Adipocyte (in vitro differentiated cells): ENCODE results near the gene CLTCL1.
A peak's percentile ranks its signal among the peaks of the same experiment; 100 is the strongest.

Experiments
- DNase-seq: peaks from one replicate; pipeline ENCODE4 v3.0.0-alpha.2; 2015; ENCODE audit warnings: low read depth
- H3K27me3 ChIP-seq: replicated peaks from 2 replicates; pipeline ENCODE4 v1.7.0; 2013; ENCODE audit warnings: mild to moderate bottlenecking, low read length, moderate library complexity; ENCODE audit not compliant: control insufficient read depth, insufficient read depth
- H3K36me3 ChIP-seq: 2 replicates; pipeline ENCODE4 v1.7.0; 2013; ENCODE audit warnings: low read length, mild to moderate bottlenecking, moderate library complexity; ENCODE audit not compliant: control insufficient read depth, insufficient read depth, severe bottlenecking
- H3K4me1 ChIP-seq: 2 replicates; pipeline ENCODE4 v1.7.0; 2013; ENCODE audit warnings: mild to moderate bottlenecking, low read length, moderate library complexity; ENCODE audit not compliant: control insufficient read depth, insufficient read depth
- H3K4me3 ChIP-seq: 2 replicates; pipeline ENCODE4 v1.7.0; 2013; ENCODE audit warnings: mild to moderate bottlenecking, low read length, moderate library complexity
- H3K9ac ChIP-seq: 2 replicates; pipeline ENCODE4 v1.7.0; 2013; ENCODE audit warnings: mild to moderate bottlenecking, low read length, moderate library complexity
- H3K9me3 ChIP-seq: 2 replicates; pipeline ENCODE4 v1.7.0; 2013; ENCODE audit warnings: mild to moderate bottlenecking, low read length, moderate library complexity; ENCODE audit not compliant: control insufficient read depth

Gene CLTCL1

GRCh38 chr22:19178657-19179496 lies 112.6 kb downstream of the CLTCL1 start, which contains the start of gene SLC25A1:
TSS of gene SLC25A1 (minus strand) at chr22:19178736. CDS start at chr22:19178673, 63 bp downstream.
- H3K4me3 ChIP-seq = peak within 1 kb of the TSS; percentile 85
- peak within 1 kb of the TSS; percentile 92 for H3K9ac ChIP-seq
- H3K9me3 ChIP-seq = no peaks in the 10 kb centered on the region
- H3K36me3 ChIP-seq = peaks cover 39% of the 10 kb centered on the region
- H3K4me1 ChIP-seq = peaks cover 42% of the 10 kb centered on the region
- peak; percentile 98 for DNase-seq
- H3K27me3 ChIP-seq = no peaks in the 10 kb centered on the region

- Histone ChIP-seq H3K27me3 (no peaks in the 10 kb centered on the region), H3K36me3 (peaks cover 35% of the 10 kb centered on the region), H3K9ac (peak overlapping the region; percentile 92), H3K4me1 (peaks cover 49% of the 10 kb centered on the region), H3K9me3 (no peaks in the 10 kb centered on the region), H3K4me3 (peak overlapping the region; percentile 85)
- DNase-seq = peak; percentile 76
Measured at GRCh38 chr22:19178065-19178656, 113.4 kb downstream of the CLTCL1 start.

- Histone ChIP-seq H3K9me3 (no peaks in the 10 kb centered on the region), H3K4me1 (peaks cover 57% of the 10 kb centered on the region), H3K4me3 (peak overlapping the region; percentile 85), H3K9ac (peak overlapping the region; percentile 92), H3K36me3 (peaks cover 29% of the 10 kb centered on the region), H3K27me3 (no peaks in the 10 kb centered on the region)
- peak; percentile 18 for DNase-seq
Measured at GRCh38 chr22:19177164-19178064, 114.1 kb downstream of the CLTCL1 start.

GRCh38 chr22:19176732-19177131 lies 114.8 kb downstream of the CLTCL1 start:
- Histone ChIP-seq H3K27me3 (no peaks in the 10 kb centered on the region), H3K4me1 (peaks cover 59% of the 10 kb centered on the region), H3K36me3 (peaks cover 22% of the 10 kb centered on the region), H3K4me3 (peak overlapping the region; percentile 85), H3K9ac (peak overlapping the region; percentile 92), H3K9me3 (no peaks in the 10 kb centered on the region)
- DNase-seq = no peak

GRCh38 chr22:19176175-19176643 lies 115.3 kb downstream of the CLTCL1 start:
- peaks cover 59% of the 10 kb centered on the region for H3K4me1 ChIP-seq
- peak overlapping the region; percentile 85 for H3K4me3 ChIP-seq
- DNase-seq = peak; percentile 4
- H3K9ac ChIP-seq = peak overlapping the region; percentile 92
- H3K36me3 ChIP-seq = peaks cover 22% of the 10 kb centered on the region
- no peaks in the 10 kb centered on the region for H3K27me3 ChIP-seq
- no peaks in the 10 kb centered on the region for H3K9me3 ChIP-seq

- Histone ChIP-seq H3K4me1 (peaks cover 63% of the 10 kb centered on the region), H3K4me3 (peak overlapping the region; percentile 85)
- DNase-seq = no peak
Measured at GRCh38 chr22:19175602-19176174, 115.8 kb downstream of the CLTCL1 start.

GRCh38 chr22:19175026-19175601 lies 116.4 kb downstream of the CLTCL1 start:
- Histone ChIP-seq H3K9ac (peak overlapping the region; percentile 62), H3K36me3 (peaks cover 17% of the 10 kb centered on the region), H3K4me3 (peak overlapping the region; percentile 7), H3K9me3 (no peaks in the 10 kb centered on the region), H3K4me1 (peaks cover 68% of the 10 kb centered on the region), H3K27me3 (no peaks in the 10 kb centered on the region)
- DNase-seq = no peak

More at GRCh38 chr22:19175602-19176174, 115.8 kb downstream of the CLTCL1 start:
- Histone ChIP-seq H3K9me3 (no peaks in the 10 kb centered on the region), H3K36me3 (peaks cover 17% of the 10 kb centered on the region), H3K9ac (peak overlapping the region; percentile 62), H3K27me3 (no peaks in the 10 kb centered on the region)

GRCh38 chr22:19174106-19175025 lies 117.2 kb downstream of the CLTCL1 start:
- Histone ChIP-seq H3K27me3 (no peaks in the 10 kb centered on the region), H3K9me3 (no peaks in the 10 kb centered on the region), H3K4me3 (peak overlapping the region; percentile 7), H3K36me3 (peaks cover 17% of the 10 kb centered on the region), H3K9ac (peak overlapping the region; percentile 98), H3K4me1 (peaks cover 63% of the 10 kb centered on the region)
- DNase-seq = peak; percentile 56

- peak; percentile 7 for DNase-seq
- peaks cover 60% of the 10 kb centered on the region for H3K4me1 ChIP-seq
- H3K4me3 ChIP-seq = peak overlapping the region; percentile 95
Measured at GRCh38 chr22:19173047-19174035, 118.2 kb downstream of the CLTCL1 start.

More at GRCh38 chr22:19173047-19174035, 118.2 kb downstream of the CLTCL1 start:
- peak overlapping the region; percentile 98 for H3K9ac ChIP-seq
- no peaks in the 10 kb centered on the region for H3K9me3 ChIP-seq
- H3K36me3 ChIP-seq = peaks cover 17% of the 10 kb centered on the region
- H3K27me3 ChIP-seq = peaks cover 8% of the 10 kb centered on the region
